Osteocyte (in vitro differentiated cells): ENCODE results near the gene IMMP2L. TPM values are rescaled to one million over a fixed set of nuclear protein-coding genes. Genes with fewer than 3 reads are reported as not detected.

ENCODE experiments used
- DNase-seq: peaks from one replicate; pipeline ENCODE4 v3.0.0; 2021; ENCODE audit warnings: mixed read lengths; ENCODE audit not compliant: unreplicated experiment; ENCODE audit errors: extremely low spot score
- H3K27ac Mint-ChIP-seq: one replicate; pipeline ENCODE4 v1.8.0; 2021; ENCODE audit warnings: mild to moderate bottlenecking, mixed read lengths; ENCODE audit not compliant: unreplicated experiment
- H3K27me3 Mint-ChIP-seq: one replicate; pipeline ENCODE4 v1.8.0; 2021; ENCODE audit warnings: mixed read lengths; ENCODE audit not compliant: unreplicated experiment
- H3K36me3 Mint-ChIP-seq: one replicate; pipeline ENCODE4 v1.8.0; 2021; ENCODE audit warnings: mixed read lengths; ENCODE audit not compliant: unreplicated experiment
- H3K4me1 Mint-ChIP-seq: one replicate; pipeline ENCODE4 v1.8.0; 2021; ENCODE audit warnings: mixed read lengths; ENCODE audit not compliant: unreplicated experiment
- H3K4me3 Mint-ChIP-seq: one replicate; pipeline ENCODE4 v1.8.0; 2021; ENCODE audit warnings: mild to moderate bottlenecking, moderate library complexity, mixed read lengths; ENCODE audit not compliant: unreplicated experiment
- H3K9me3 Mint-ChIP-seq: one replicate; pipeline ENCODE4 v1.8.0; 2021; ENCODE audit warnings: mixed read lengths; ENCODE audit not compliant: unreplicated experiment
- CTCF ChIP-seq: fragments of 200-600 bp; sonication (generic); IDR thresholded peaks from 2 replicates; pipeline ENCODE4 v1.5.0; 2021; ENCODE audit warnings: antibody characterized with exemption, mild to moderate bottlenecking, moderate library complexity
- total RNA-seq: library from RNA; stranded (reverse); gene quantifications from 2 replicates; pipeline ENCODE4 v1.2.1, GENCODE V29; 2021

The IMMP2L gene
- total RNA-seq, 1 donor from 2014 or later: 15.6 TPM

GRCh38 chr7:111162692-111163091, 399.6 kb downstream of the IMMP2L start:
- no peak overlapping the region for H3K27ac Mint-ChIP-seq
- no peaks in the 10 kb centered on the region for H3K36me3 Mint-ChIP-seq
- no peak for DNase-seq

GRCh38 chr7:111160297-111160696, 402.0 kb downstream of the IMMP2L start:
- H3K9me3 Mint-ChIP-seq: peaks cover 8% of the 10 kb centered on the region
- no peak for DNase-seq
- no peaks in the 10 kb centered on the region for H3K27me3 Mint-ChIP-seq
- H3K27ac Mint-ChIP-seq: no peak overlapping the region
- H3K4me3 Mint-ChIP-seq: no peak overlapping the region
- H3K36me3 Mint-ChIP-seq: peaks cover 2% of the 10 kb centered on the region
- TF ChIP-seq CTCF: no peak
- peaks cover 18% of the 10 kb centered on the region for H3K4me1 Mint-ChIP-seq

More at GRCh38 chr7:111162692-111163091, 399.6 kb downstream of the IMMP2L start:
- Mint-ChIP-seq H3K9me3 (no peaks in the 10 kb centered on the region), H3K4me1 (peaks cover 18% of the 10 kb centered on the region), H3K27me3 (no peaks in the 10 kb centered on the region), H3K4me3 (no peak overlapping the region)
- no peak for TF ChIP-seq CTCF

- no peaks in the 10 kb centered on the region for H3K27me3 Mint-ChIP-seq
- H3K4me1 Mint-ChIP-seq: peaks cover 18% of the 10 kb centered on the region
- no peak overlapping the region for H3K4me3 Mint-ChIP-seq
- TF ChIP-seq CTCF: no peak
- H3K36me3 Mint-ChIP-seq: peaks cover 2% of the 10 kb centered on the region
- no peak for DNase-seq
- H3K9me3 Mint-ChIP-seq: peaks cover 8% of the 10 kb centered on the region
- peak overlapping the region; percentile 31 for H3K27ac Mint-ChIP-seq
Observed at GRCh38 chr7:111159426-111159825, 402.9 kb downstream of the IMMP2L start.

- DNase-seq: no peak
- Mint-ChIP-seq H3K36me3 (peaks cover 3% of the 10 kb centered on the region), H3K9me3 (no peaks in the 10 kb centered on the region), H3K4me3 (no peak overlapping the region), H3K27ac (no peak overlapping the region), H3K4me1 (peaks cover 12% of the 10 kb centered on the region), H3K27me3 (no peaks in the 10 kb centered on the region)
- TF ChIP-seq CTCF: no peak
Observed at GRCh38 chr7:111150709-111151108, 411.6 kb downstream of the IMMP2L start.

GRCh38 chr7:111147708-111148533, 414.4 kb downstream of the IMMP2L start:
- peaks cover 17% of the 10 kb centered on the region for H3K4me1 Mint-ChIP-seq
- H3K4me3 Mint-ChIP-seq: no peak overlapping the region
- H3K36me3 Mint-ChIP-seq: peaks cover 3% of the 10 kb centered on the region
- DNase-seq: no peak
- no peaks in the 10 kb centered on the region for H3K27me3 Mint-ChIP-seq
- no peak overlapping the region for H3K27ac Mint-ChIP-seq
- H3K9me3 Mint-ChIP-seq: no peaks in the 10 kb centered on the region
- no peak for TF ChIP-seq CTCF
